HEK293 (cell line): ENCODE data around the gene RHOG.

ENCODE experiments used
- CTCF ChIA-PET: fragments of 350-600 bp; formaldehyde crosslinking; extraction: SDS; loops from one replicate; lab custom pipeline; 2021; ENCODE audit warnings: antibody characterized with exemption; lab: Yijun Ruan, JAX
- POLR2A ChIA-PET: fragments of 300-600 bp; formaldehyde crosslinking; extraction: SDS; loops from one replicate; lab custom pipeline; 2020; ENCODE audit warnings: antibody characterized with exemption, inconsistent platforms; lab: Yijun Ruan, JAX
- H3K27ac ChIP-seq: fragments of 200-500 bp; sonication (Bioruptor generic); 2 replicates; pipeline ENCODE4 v1.5.1; 2014; ENCODE audit warnings: low read depth, low read length, control low read depth, inconsistent platforms; ENCODE audit errors: extremely low read depth
- H3K36me3 ChIP-seq, 2 experiments: fragments of 200-500 bp in 1 of 2; sonication (Bioruptor generic) in 1 of 2; 1 replicate in 1 of 2; 2 replicates in 1 of 2; pipeline ENCODE4 v1.5.1; 2014 to 2017; ENCODE audit warnings: inconsistent platforms in 2 of 2, low read length in 2 of 2; ENCODE audit not compliant: control insufficient read depth in 2 of 2, insufficient read depth in 1 of 2
- H3K4me1 ChIP-seq: fragments of 200-500 bp; sonication (Bioruptor generic); 2 replicates; pipeline ENCODE4 v1.5.1; 2014; ENCODE audit warnings: mild to moderate bottlenecking, low read length, inconsistent platforms; ENCODE audit not compliant: control insufficient read depth, insufficient read depth
- H3K4me3 ChIP-seq: 2 replicates; pipeline ENCODE4 v1.5.1; 2011; ENCODE audit warnings: low read depth, mild to moderate bottlenecking, control low read depth, low read length, moderate library complexity
- H3K9me3 ChIP-seq: fragments of 200-500 bp; sonication (Bioruptor generic); 2 replicates; pipeline ENCODE4 v1.5.1; 2014; ENCODE audit warnings: low read depth, low read length, inconsistent platforms; ENCODE audit not compliant: control insufficient read depth, insufficient read depth
- FEZF1 ChIP-seq: fragments of 450-650 bp; formaldehyde crosslinking; IDR thresholded peaks from 2 replicates; pipeline ENCODE4 v1.5.1; 2016; ENCODE audit warnings: missing biosample characterization, missing genetic modification characterization
- GFI1B ChIP-seq: fragments of 450-650 bp; formaldehyde crosslinking; IDR thresholded peaks from 2 replicates; pipeline ENCODE4 v1.5.1; 2016; ENCODE audit warnings: missing biosample characterization, missing genetic modification characterization
- KLF16 ChIP-seq: fragments of 450-650 bp; formaldehyde crosslinking; IDR thresholded peaks from 2 replicates; pipeline ENCODE4 v1.5.1; 2017; ENCODE audit warnings: missing biosample characterization, missing genetic modification characterization
- SP7 ChIP-seq: fragments of 450-650 bp; formaldehyde crosslinking; IDR thresholded peaks from 2 replicates; pipeline ENCODE4 v1.5.1; 2016; ENCODE audit warnings: missing biosample characterization, missing genetic modification characterization
- ZBTB11 ChIP-seq: fragments of 450-650 bp; formaldehyde crosslinking; conservative IDR thresholded peaks from 2 replicates; pipeline ENCODE4 v1.5.1; 2016; ENCODE audit warnings: low read depth, missing biosample characterization, missing genetic modification characterization
- ZNF140 ChIP-seq: fragments of 450-650 bp; formaldehyde crosslinking; IDR thresholded peaks from 2 replicates; pipeline ENCODE4 v1.5.1; 2016; ENCODE audit warnings: missing biosample characterization, missing genetic modification characterization
- ZNF16 ChIP-seq: fragments of 450-650 bp; formaldehyde crosslinking; IDR thresholded peaks from 2 replicates; pipeline ENCODE4 v1.5.1; 2016; ENCODE audit warnings: low read depth, missing biosample characterization, missing genetic modification characterization
- ZNF202 ChIP-seq: fragments of 450-650 bp; formaldehyde crosslinking; IDR thresholded peaks from 2 replicates; pipeline ENCODE4 v1.5.1; 2016; ENCODE audit warnings: missing biosample characterization, missing genetic modification characterization, borderline replicate concordance
- ZNF23 ChIP-seq: fragments of 450-650 bp; formaldehyde crosslinking; IDR thresholded peaks from 2 replicates; pipeline ENCODE4 v1.5.1; 2016; ENCODE audit warnings: missing biosample characterization, missing genetic modification characterization, borderline replicate concordance
- ZNF280C ChIP-seq: fragments of 450-650 bp; formaldehyde crosslinking; IDR thresholded peaks from 2 replicates; pipeline ENCODE4 v1.5.1; 2016; ENCODE audit warnings: missing biosample characterization, missing genetic modification characterization
- ZNF302 ChIP-seq: fragments of 450-650 bp; formaldehyde crosslinking; IDR thresholded peaks from 2 replicates; pipeline ENCODE4 v1.5.1; 2016; ENCODE audit warnings: missing biosample characterization, missing genetic modification characterization, low read depth
- ZNF530 ChIP-seq: fragments of 450-650 bp; formaldehyde crosslinking; IDR thresholded peaks from 2 replicates; pipeline ENCODE4 v1.5.1; 2016; ENCODE audit warnings: low read depth, missing biosample characterization, missing genetic modification characterization
- ZNF621 ChIP-seq: fragments of 450-650 bp; formaldehyde crosslinking; IDR thresholded peaks from 2 replicates; pipeline ENCODE4 v1.5.1; 2017; ENCODE audit warnings: missing biosample characterization, missing genetic modification characterization
- ZNF623 ChIP-seq: fragments of 450-650 bp; formaldehyde crosslinking; IDR thresholded peaks from 2 replicates; pipeline ENCODE4 v1.5.1; 2016; ENCODE audit warnings: missing biosample characterization, missing genetic modification characterization
- ZNF624 ChIP-seq: fragments of 450-650 bp; formaldehyde crosslinking; IDR thresholded peaks from 2 replicates; pipeline ENCODE4 v1.5.1; 2017; ENCODE audit warnings: missing biosample characterization, missing genetic modification characterization
- ZNF658 ChIP-seq: fragments of 450-650 bp; formaldehyde crosslinking; IDR thresholded peaks from 2 replicates; pipeline ENCODE4; 2016; ENCODE audit warnings: missing biosample characterization, missing genetic modification characterization
- ZNF747 ChIP-seq: fragments of 450-650 bp; formaldehyde crosslinking; IDR thresholded peaks from 2 replicates; pipeline ENCODE4 v1.5.1; 2016; ENCODE audit warnings: missing biosample characterization, missing genetic modification characterization
- ZNF768 ChIP-seq: fragments of 450-650 bp; formaldehyde crosslinking; IDR thresholded peaks from 2 replicates; pipeline ENCODE4 v1.5.1; 2018; ENCODE audit warnings: missing biosample characterization, mild to moderate bottlenecking, missing genetic modification characterization

Gene RHOG

GRCh38 chr11:3853899-3854659 is 13.3 kb upstream of the RHOG start:
- CTCF ChIA-PET: interaction anchor here (0.6 to 19.6 kb wide), 48 partner anchors 8 to 245 kb away, joined by 3 to 589 read pairs (median 5); partner anchors contain the start of genes RHOG and RRM1
- TF ChIP-seq ZNF302 (tag by site-specific recombination) (no peak), KLF16 (no peak), ZNF530 (tag by site-specific recombination) (no peak), ZNF140 (tag by site-specific recombination) (no peak), ZNF621 (tag by site-specific recombination) (no peak), ZNF624 (tag by site-specific recombination) (no peak), ZNF280C (tag by site-specific recombination) (no peak), FEZF1 (tag by site-specific recombination) (no peak), ZBTB11 (tag by site-specific recombination) (no peak), ZNF768 (tag by site-specific recombination) (no peak), ZNF202 (tag by site-specific recombination) (no peak), ZNF623 (no peak), ZNF23 (no peak), ZNF747 (tag by site-specific recombination) (no peak), ZNF658 (tag by site-specific recombination) (no peak), SP7 (tag by site-specific recombination) (no peak)
- no peak overlapping the region; the same call in 1 of the 2 replicates for H3K27ac ChIP-seq

GRCh38 chr11:3853545-3853842 is 12.7 kb upstream of the RHOG start:
- no peaks in the 10 kb centered on the region for H3K9me3 ChIP-seq
- no peak for TF ChIP-seq ZNF16
- no peak for TF ChIP-seq GFI1B (tag by site-specific recombination)
- POLR2A ChIA-PET: interaction anchor here (1.0 kb wide), 1 partner anchor 12 kb away, joined by 3 read pairs; no protein-coding TSS in a partner anchor
- H3K36me3 ChIP-seq: no peaks in the 10 kb centered on the region
- H3K4me1 ChIP-seq: no peaks in the 10 kb centered on the region
- no peak overlapping the region for H3K27ac ChIP-seq
- CTCF ChIA-PET: interaction anchor here (1.1 to 19.6 kb wide), 8 partner anchors 10 to 229 kb away, joined by 3 to 589 read pairs (median 14); partner anchors contain the start of gene RHOG
- H3K4me3 ChIP-seq: no peak overlapping the region

More at GRCh38 chr11:3853899-3854659, 13.3 kb upstream of the RHOG start:
- Histone ChIP-seq H3K9me3 (no peaks in the 10 kb centered on the region), H3K4me3 (no peak overlapping the region), H3K4me1 (no peaks in the 10 kb centered on the region), H3K36me3 (no peaks in the 10 kb centered on the region)
- POLR2A ChIA-PET: interaction anchor here (0.6 to 2.6 kb wide), 9 partner anchors 11 to 219 kb away, joined by 3 to 45 read pairs (median 4); partner anchors contain the start of gene RHOG
